Natural killer cell (primary cell): Measurements from ENCODE around the gene EIF4G1. TPM values are rescaled to one million over a fixed set of nuclear protein-coding genes. Genes with fewer than 3 reads are reported as not detected.

Experiments used
- ATAC-seq, 3 donors: fragments of 150-1000 bp in 2 of 3; fragments of 200-7000 bp in 1 of 3; cut with Tn5 transposase; 1 replicate in 1 of 3; 2 replicates in 2 of 3; pipeline ENCODE4 v1.10.0; 2021; ENCODE audit warnings: mild to moderate bottlenecking in 2 of 3, moderate library complexity in 2 of 3
- DNase-seq, 2 donors: peaks; one replicate each; pipeline versions ENCODE4 v3.0.0 to v3.0.0-alpha.2; 2013 to 2021; ENCODE audit warnings: mixed read lengths in 1 of 2
- H3K27ac ChIP-seq: one replicate; pipeline ENCODE4 v1.5.1; 2013; ENCODE audit warnings: mild to moderate bottlenecking, low read length
- H3K27me3 ChIP-seq: one replicate; pipeline ENCODE4 v1.6.1; 2013; ENCODE audit warnings: low read length; ENCODE audit not compliant: control insufficient read depth, insufficient read depth
- H3K36me3 ChIP-seq: one replicate; pipeline ENCODE4 v1.6.1; 2013; ENCODE audit warnings: low read length; ENCODE audit not compliant: control insufficient read depth, insufficient read depth
- H3K4me1 ChIP-seq: one replicate; pipeline ENCODE4 v1.6.1; 2013; ENCODE audit warnings: low read length; ENCODE audit not compliant: control insufficient read depth, insufficient read depth
- H3K4me3 ChIP-seq: one replicate; pipeline ENCODE4 v1.5.1; 2013; ENCODE audit warnings: low read length
- H3K9me3 ChIP-seq: one replicate; pipeline ENCODE4 v1.6.1; 2013; ENCODE audit warnings: low read length; ENCODE audit not compliant: control insufficient read depth, insufficient read depth
- H3K27ac Mint-ChIP-seq, 2 donors: one replicate each; pipeline ENCODE4 v1.8.0; 2022; ENCODE audit warnings: mild to moderate bottlenecking in 2 of 2, mixed read lengths in 2 of 2, moderate library complexity in 1 of 2
- H3K27me3 Mint-ChIP-seq, 2 donors: one replicate each; pipeline ENCODE4 v1.8.0; 2022; ENCODE audit warnings: low read depth in 2 of 2, mixed read lengths in 2 of 2
- H3K36me3 Mint-ChIP-seq: one replicate; pipeline ENCODE4 v1.8.0; 2022; ENCODE audit warnings: mixed read lengths
- H3K4me1 Mint-ChIP-seq, 2 donors: one replicate each; pipeline ENCODE4 v1.8.0; 2022; ENCODE audit warnings: mixed read lengths in 2 of 2
- H3K4me3 Mint-ChIP-seq: one replicate; pipeline ENCODE4 v1.8.0; 2022; ENCODE audit warnings: mild to moderate bottlenecking, moderate library complexity, mixed read lengths
- H3K9me3 Mint-ChIP-seq, 2 donors: one replicate each; pipeline ENCODE4 v1.8.0; 2022; ENCODE audit warnings: mixed read lengths in 2 of 2
- WGBS: methylation state at CpG from one replicate; pipeline ENCODE4 v1.1.7; 2013; ENCODE audit warnings: missing lambda C conversion rate; ENCODE audit not compliant: insufficient coverage; 5-methylcytosine and 5-hydroxymethylcytosine counted together
- intact Hi-C: fragments of 100-400 bp; cut with micrococcal nuclease; formaldehyde crosslinking; loops from one replicate; pipeline ENCODE4 v1.14.2; 2022
- total RNA-seq, 4 donors: library from RNA; stranded (reverse); fragments of 120-200 nt in 1 of 4; gene quantifications; one replicate each; pipeline versions ENCODE4 v1.2.3 to v1.2.4, GENCODE V29; 2013 to 2022
- TF ChIP-seq, protein P1 (sequence below): fragments of 200-600 bp; IDR thresholded peaks from one replicate; pipeline ENCODE4 v1.8.0; 2022; ENCODE audit warnings: antibody characterized with exemption

Gene EIF4G1
- total RNA-seq, 3 donors from 2014 or later (not counting 1 experiment from before 2014, with no cell fraction given): 220 to 235 (median 227) TPM

DNA sequence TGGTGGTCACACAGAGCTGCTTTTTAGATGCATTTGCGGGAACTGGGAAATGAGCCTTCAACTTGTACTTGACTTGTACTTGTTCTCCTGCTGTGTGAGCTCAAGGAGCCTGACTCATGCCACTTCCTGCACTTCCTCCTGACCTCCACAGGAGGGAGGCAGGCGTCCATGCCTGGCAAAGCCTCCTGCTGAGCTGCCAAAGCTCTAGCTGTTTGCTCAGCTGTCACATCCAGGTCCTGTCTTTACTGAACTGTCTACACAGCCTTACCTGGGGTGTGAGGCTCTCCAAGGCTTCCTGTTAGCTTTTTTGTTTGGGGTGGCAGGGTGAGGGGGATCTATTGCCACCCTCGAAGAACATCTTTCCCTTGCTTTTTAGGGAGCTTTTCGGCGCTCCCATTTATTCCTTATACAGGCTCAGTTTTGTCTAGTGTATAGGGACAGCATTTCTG, 57.2 kb downstream of the EIF4G1 start:
- Histone ChIP-seq H3K4me3 (no peak overlapping the region), H3K27ac (no peak overlapping the region), H3K27me3 (no peaks in the 10 kb centered on the region), H3K4me1 (no peaks in the 10 kb centered on the region), H3K9me3 (no peaks in the 10 kb centered on the region), H3K36me3 (peaks cover 20% of the 10 kb centered on the region)
- peaks cover 18 to 20% of the 10 kb centered on the region in 2 donors for H3K27me3 Mint-ChIP-seq
- WGBS: 19% methylated on average over 2 of the region's 5 CpGs
- H3K4me3 Mint-ChIP-seq: no peak overlapping the region
- TF ChIP-seq, protein P1, sequence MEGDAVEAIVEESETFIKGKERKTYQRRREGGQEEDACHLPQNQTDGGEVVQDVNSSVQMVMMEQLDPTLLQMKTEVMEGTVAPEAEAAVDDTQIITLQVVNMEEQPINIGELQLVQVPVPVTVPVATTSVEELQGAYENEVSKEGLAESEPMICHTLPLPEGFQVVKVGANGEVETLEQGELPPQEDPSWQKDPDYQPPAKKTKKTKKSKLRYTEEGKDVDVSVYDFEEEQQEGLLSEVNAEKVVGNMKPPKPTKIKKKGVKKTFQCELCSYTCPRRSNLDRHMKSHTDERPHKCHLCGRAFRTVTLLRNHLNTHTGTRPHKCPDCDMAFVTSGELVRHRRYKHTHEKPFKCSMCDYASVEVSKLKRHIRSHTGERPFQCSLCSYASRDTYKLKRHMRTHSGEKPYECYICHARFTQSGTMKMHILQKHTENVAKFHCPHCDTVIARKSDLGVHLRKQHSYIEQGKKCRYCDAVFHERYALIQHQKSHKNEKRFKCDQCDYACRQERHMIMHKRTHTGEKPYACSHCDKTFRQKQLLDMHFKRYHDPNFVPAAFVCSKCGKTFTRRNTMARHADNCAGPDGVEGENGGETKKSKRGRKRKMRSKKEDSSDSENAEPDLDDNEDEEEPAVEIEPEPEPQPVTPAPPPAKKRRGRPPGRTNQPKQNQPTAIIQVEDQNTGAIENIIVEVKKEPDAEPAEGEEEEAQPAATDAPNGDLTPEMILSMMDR: peak; percentile 64
- intact Hi-C loops: loop anchor here (2.0 kb wide), 1 partner anchor 141 kb away; no protein-coding TSS in a partner anchor
- H3K9me3 Mint-ChIP-seq: no peaks in the 10 kb centered on the region
- peaks cover 0 to 5% of the 10 kb centered on the region in 2 donors for H3K4me1 Mint-ChIP-seq
- peak overlapping the region in 1 of 2 donors; percentile 35 for H3K27ac Mint-ChIP-seq
- DNase-seq: peak in 1 of 2 donors; percentile 79
- peak; percentile 77 to 95 (median 90) for ATAC-seq
- no peaks in the 10 kb centered on the region for H3K36me3 Mint-ChIP-seq

DNA sequence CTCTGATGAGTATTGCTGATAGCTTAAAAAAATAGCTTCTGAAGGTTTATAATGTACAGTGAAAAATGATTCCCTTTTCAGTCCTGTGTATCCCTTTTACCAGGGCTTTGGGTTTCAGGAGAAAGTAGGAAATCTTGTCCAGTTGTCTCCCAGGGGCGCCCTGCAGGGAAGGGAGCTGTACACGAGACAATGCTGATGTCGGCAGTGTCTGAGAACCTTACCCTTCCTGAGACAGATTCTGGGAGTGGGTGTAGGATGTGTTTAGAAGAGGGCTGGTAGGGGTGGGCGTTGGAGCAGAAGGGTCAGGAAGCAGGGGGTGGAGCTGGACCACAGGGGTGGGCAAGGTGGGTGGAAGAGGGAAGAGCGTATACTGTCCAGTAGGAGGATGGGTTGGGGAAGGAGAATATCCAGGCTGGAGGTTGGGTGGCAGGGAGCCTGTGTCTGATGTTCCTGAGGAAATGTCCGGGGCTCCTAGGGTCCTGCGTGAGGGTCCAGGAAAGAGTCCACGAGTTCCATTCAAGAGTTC, 58.0 kb downstream of the EIF4G1 start:
- H3K27ac ChIP-seq: no peak overlapping the region
- WGBS: 80% methylated on average over 8 of the region's 8 CpGs
- Mint-ChIP-seq H3K36me3 (no peaks in the 10 kb centered on the region), H3K4me3 (no peak overlapping the region), H3K9me3 (no peaks in the 10 kb centered on the region), H3K27ac (no peak overlapping the region), H3K4me1 (peaks cover 0 to 5% of the 10 kb centered on the region in 2 donors), H3K27me3 (peaks cover 26 to 27% of the 10 kb centered on the region in 2 donors)
- H3K36me3 ChIP-seq: peaks cover 14% of the 10 kb centered on the region
- intact Hi-C loops: no loop called here
- H3K4me3 ChIP-seq: no peak overlapping the region
- TF ChIP-seq, protein P1: no peak
- no peaks in the 10 kb centered on the region for H3K27me3 ChIP-seq
- ATAC-seq (no peak), DNase-seq (no peak)
- no peaks in the 10 kb centered on the region for H3K4me1 ChIP-seq
- no peaks in the 10 kb centered on the region for H3K9me3 ChIP-seq

DNA sequence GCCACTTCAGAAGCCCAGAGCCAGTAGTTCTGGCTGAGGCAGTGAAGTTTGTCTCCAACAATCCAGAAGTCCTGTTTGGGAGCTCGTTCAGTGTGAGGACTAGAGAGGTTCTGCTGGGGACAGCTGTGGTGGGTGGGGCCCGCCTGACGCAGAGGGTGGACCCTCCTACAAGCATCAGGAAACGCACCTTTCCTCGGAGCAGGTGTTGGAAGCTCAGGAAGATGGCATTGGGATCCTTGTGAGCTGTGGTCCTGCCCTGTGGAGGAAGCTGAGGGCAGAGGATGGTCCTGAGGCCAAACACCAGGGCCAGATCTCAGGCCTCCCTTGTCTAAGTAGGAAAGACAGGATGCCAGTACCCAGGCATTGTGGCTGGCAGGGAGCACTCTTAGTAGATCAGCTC, 58.5 kb downstream of the EIF4G1 start:
- no peak overlapping the region for H3K27ac ChIP-seq
- H3K4me1 ChIP-seq: no peaks in the 10 kb centered on the region
- Mint-ChIP-seq H3K27ac (no peak overlapping the region), H3K27me3 (peaks cover 32% of the 10 kb centered on the region in 2 donors), H3K4me3 (no peak overlapping the region), H3K4me1 (peaks cover 0 to 5% of the 10 kb centered on the region in 2 donors), H3K36me3 (no peaks in the 10 kb centered on the region), H3K9me3 (no peaks in the 10 kb centered on the region)
- no peaks in the 10 kb centered on the region for H3K27me3 ChIP-seq
- no peak overlapping the region for H3K4me3 ChIP-seq
- WGBS: 89% methylated on average over 5 of the region's 5 CpGs
- intact Hi-C loops: no loop called here
- DNase-seq: no peak
- peaks cover 11% of the 10 kb centered on the region for H3K36me3 ChIP-seq
- TF ChIP-seq, protein P1: no peak
- no peak for ATAC-seq
- no peaks in the 10 kb centered on the region for H3K9me3 ChIP-seq

DNA sequence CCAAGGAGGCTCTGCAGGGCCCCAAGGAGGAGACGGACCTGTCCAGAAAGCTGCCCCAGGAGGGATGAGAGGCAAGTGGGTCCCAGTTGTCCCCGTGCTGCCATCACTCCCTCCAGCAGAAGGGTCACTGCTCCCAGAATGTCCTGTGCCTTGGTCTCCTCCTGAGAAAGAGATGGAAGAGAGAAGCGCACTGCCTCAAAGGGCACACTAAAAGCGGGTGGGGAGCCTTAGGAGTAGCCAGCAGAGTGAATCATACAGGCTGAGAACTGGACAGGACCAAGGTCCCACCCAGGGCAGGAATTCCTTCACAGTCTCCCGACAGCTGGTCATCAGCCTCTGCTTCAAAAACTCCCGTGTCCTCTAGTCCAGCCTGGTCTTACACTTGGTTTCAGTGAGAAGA, 59.0 kb downstream of the EIF4G1 start:
- Mint-ChIP-seq H3K9me3 (no peaks in the 10 kb centered on the region), H3K36me3 (no peaks in the 10 kb centered on the region), H3K27me3 (peaks cover 37% of the 10 kb centered on the region in 2 donors), H3K4me1 (peaks cover 0 to 5% of the 10 kb centered on the region in 2 donors), H3K4me3 (no peak overlapping the region), H3K27ac (no peak overlapping the region)
- ATAC-seq (no peak), DNase-seq (no peak)
- TF ChIP-seq, protein P1: no peak
- Histone ChIP-seq H3K27ac (no peak overlapping the region), H3K9me3 (no peaks in the 10 kb centered on the region), H3K4me1 (no peaks in the 10 kb centered on the region), H3K4me3 (no peak overlapping the region), H3K36me3 (peaks cover 6% of the 10 kb centered on the region), H3K27me3 (no peaks in the 10 kb centered on the region)
- 87% methylated on average over 6 of the region's 6 CpGs for WGBS
- intact Hi-C loops: no loop called here
